GM21447 (cell line): Measurements from ENCODE around the gene MEI1.
"Not testable (repeated sequence)": the region's sequence is repeated elsewhere in the genome, so short reads cannot be mapped to it uniquely, and the experiment has no call there.

Experiments used
- ATAC-seq: cut with Tn5 transposase; IDR thresholded peaks from one replicate; pipeline ENCODE4 v1.9.1; 2021; ENCODE audit not compliant: unreplicated experiment

Gene MEI1

DNA sequence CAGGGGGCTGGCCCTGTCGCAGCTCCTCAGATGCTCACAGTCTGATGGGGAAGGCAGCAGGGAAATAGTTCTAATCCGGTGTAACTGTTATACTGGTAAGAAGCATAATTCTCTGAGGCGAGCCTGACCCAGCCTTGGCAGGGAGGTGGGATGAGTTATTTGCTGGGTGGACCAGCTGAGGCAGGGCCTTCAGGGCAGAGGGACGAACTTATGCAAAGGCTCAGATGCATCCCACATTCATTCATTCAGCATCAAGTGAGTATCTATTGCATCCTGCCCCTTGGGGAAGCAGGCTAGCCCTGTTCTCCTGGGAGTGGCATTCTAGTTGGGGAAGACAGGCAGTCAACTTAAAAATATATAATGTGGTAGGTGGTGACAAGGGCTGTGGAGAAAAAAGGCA, 120.0 kb downstream of the MEI1 start:
- no peak for ATAC-seq

DNA sequence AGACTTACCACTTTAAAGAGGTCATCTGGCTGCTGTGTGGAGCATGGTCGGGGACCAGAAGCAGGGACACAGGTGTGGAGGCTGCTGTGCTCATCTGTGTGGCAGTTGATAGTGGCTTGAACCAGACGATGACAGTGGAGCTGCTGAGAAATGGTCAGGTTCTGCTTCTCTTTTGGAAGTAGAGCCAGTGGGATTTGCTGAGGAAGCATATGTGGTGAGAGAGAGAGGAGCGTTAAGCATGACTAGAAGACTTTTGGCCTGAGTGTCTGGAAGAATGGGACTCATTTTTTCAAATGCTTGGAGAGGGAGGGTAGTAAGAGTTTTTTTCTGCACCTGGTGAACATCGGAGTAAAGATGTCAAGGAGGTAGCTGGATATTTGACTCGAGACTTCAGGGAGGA, 121.1 kb downstream of the MEI1 start:
- no peak for ATAC-seq

DNA sequence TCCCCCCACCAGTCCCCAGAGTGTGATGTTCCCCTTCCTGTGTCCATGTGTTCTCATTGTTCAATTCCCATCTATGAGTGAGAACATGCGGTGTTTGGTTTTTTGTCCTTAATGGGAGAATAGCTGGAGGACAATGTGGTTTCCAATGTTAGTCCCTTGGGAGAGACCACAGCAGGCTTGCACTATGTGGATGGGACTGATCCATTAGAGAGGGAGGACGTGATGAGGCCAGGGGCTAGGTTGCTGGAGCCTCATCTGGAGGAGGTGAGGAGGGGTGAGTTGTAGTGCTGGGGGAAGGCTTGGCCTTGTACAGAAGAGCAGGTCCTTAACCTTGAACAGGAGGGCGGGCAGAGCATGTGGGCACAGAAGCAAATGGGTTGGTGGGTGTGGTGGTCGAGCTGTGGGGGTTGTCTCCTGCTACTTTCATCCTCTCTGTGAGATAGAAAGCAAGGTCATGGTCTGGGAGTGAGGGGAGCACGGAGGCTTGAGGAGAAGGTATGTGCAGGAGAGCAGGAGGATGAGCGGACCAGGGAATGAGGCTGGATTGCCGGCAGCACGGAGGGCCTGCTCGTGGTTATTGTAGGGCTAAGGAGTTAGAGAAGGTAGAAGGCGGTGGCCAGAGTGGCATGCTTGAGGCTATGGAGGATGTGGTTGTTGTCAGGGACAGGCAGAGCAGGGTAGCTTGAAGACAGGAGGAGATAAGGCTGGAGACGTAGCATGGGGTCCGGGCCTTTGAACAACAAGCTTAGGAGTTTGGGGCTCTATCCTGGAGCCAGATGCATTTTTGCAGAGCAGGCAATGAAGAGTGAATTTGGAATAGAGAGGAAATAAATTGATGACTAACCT, 122.4 kb downstream of the MEI1 start:
- no peak for ATAC-seq

DNA sequence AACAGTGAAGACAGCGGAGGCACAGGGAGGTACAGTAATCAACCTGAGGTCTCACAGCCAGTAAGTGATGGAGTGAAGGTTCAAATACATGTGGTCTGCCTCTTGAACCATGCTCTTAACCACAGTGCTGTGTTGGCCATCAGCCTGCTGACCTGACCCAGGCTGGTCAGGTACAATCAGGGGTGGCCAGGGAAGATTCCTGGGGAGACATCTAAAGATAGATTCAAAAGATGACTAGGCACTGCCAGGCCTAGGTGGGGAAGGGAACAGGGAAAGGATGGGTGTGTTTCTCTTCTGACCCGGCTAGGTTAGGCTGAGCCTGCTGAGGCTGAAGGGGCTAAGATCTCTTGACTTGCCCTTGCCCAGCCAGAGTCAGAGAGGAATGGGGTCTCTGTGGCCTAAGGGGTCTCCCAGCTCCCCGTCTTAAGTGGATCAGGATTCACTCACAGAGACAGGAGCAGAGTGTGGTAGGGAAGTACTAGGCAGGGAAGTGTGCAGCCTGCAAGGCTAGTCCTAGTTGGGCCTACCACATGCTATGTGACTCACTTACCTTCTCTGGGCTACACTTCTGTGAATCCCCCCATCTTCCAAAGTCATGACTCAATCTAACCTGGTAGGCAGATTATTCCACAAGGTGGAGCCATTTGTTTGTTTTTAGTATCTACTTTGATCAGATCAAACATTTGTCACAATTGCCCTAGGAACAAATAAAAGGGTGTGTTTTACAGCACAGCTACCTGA, 123.2 kb downstream of the MEI1 start:
- ATAC-seq: no peak

DNA sequence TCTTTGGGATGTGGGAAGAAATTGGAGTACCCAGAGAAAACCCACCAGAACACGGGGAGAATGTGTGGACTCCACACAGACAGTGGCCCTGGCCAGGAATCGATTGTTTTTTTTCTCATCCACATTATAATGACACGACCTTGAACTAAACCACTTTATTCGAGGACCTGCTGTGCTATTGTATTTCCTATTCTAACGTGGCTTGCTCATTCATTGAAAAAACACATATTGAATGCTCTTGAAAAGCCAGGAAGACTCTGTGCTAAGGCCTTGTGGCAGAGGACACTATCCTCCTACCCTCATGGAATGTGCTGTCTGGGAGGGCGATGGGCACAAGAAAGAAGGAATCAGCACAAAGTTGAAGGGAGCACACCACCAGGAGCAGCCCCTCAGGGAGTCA, 124.5 kb downstream of the MEI1 start:
- no peak for ATAC-seq

DNA sequence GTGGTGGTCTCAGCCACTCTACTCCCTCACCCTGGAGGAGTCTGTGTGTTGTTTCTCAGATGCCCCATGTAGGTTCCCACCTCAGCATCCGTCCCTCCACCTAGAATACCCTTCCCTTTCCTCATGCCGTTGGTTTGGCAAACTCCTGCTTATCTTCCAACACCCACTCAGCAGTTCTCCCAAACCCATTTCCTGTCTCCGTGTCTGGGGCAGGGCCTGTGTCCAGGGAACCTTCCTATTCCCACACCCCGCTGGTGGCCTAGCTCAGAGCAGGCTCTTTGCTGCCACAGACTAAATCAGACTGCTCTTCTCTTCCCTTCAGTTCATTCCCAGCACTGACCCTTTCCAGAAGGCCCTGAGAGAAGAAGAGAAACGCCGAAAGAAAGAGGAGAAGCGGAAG, 126.1 kb downstream of the MEI1 start:
- ATAC-seq: no peak

DNA sequence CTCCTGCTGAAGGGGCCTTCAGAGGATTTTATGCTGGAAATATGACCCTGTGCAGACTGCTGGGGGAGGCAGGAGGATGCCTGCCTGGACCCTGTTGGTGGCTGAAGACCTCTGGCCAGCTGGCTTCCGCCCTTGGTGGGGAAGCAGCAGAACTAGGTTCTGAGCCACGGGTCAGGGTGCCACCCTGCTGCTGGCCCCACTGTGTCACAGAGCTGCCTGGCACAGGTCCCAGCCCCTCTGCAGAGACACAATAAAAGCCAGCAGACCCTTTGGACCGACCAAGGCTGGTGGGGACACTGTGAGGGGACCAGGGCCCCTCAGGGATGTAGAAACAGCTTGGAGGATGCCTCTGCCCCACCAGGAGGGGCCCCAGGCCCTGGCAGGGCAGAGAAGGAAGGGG, 126.7 kb downstream of the MEI1 start:
- ATAC-seq: no peak

DNA sequence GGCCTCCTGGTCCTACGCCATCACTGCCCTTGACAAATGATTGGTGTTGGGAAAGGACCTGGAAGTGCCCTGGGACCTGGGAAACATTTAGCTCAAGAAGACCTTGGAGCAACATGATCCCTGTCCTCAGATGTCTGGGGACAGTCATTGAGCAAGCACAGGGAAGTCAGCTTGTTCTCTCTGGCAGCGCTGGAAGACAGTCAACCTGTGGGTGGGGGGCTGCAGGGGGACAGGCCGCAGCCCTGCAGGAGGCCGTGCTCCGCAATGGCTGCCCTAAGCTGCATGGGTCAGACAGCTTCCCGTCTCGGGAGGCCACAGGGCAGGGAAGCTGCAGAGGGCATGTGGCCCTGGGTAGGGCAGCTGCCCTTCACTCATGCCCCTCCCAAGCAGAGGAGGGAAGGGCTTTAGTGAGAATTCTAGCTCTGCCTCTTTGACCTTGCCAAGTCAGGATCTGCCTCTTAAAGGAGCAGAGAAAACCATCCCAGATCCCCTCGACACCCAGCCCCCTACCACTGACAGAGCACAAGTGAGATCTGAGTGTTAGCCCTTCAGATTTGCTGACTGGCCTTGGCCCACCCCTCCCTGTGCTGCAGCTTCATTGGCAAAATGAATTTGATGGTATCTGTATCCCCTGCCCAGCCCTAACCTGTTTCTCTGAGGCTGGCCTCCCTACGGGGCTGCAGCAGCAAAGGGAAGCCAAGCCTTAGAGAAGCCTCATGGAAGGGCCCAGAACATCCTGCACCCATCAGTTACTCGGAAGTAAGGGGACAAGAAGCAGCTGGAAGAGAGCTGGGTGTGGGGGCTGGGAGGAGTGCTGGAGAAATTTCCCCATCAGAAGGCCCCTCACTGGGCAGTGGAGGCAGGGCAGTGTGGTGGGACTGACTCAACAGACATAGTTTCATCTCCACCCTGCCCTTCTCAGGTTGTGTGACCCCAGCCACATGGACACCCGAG, 127.4 kb downstream of the MEI1 start:
- no peak for ATAC-seq

DNA sequence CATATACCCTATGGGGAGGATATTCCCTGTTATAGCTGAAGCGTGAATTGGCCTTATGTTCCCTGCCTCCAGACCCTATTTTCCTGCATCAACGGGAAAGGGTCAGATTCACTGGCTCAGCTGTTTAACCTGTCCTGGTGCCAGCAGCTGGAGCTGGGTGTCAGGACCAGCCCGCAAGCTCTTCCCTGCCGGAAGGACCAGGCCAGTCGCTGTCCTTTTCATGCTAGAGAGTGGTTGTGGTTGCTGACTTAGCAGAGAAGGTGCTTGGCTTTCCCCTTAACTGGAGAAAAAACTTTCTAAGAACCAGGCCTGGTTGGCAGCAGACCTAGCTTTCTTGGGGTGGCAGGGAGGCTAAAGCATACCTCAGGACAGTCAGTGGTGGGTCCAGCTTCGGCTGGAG, 128.4 kb downstream of the MEI1 start:
- no peak for ATAC-seq

DNA sequence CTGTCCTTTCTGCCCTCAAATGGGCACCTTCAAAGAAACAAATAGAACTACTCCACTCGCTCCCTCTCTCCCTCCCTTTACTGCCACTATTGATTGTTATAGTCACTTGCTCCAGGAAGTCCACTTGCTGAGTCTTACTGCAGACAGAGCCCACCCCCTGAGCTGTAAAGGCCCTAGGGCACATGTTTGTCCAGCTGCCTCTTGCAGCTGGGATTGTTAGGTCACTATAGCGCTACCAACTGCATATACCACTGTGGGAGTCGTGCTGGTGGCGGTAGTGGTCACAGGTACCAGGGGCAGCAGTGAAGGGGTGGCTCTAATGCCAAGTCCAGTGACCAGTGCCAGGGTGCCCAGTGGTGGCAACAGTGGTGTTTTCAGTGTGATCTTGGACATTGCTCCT, 129.2 kb downstream of the MEI1 start:
- ATAC-seq: no peak

DNA sequence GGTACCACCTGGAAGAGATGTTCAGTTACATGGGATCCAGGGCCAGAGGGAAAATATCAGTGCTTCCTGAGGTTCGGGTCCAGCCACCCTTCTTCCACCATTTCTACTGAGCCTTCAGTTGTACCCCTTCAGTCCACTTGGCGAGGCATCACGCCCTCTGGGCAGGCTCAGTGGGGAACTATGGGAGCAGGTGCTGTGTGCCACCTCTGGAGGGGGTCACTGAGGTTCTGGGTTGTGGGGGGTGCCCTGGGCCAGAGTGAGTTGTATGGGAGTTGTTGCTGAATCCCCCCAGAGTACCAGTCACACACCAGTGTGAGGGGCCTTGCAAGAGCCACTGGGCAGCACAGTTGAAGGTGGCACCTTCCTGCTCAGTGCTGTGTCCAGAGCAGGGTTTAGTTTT, 130.9 kb downstream of the MEI1 start:
- ATAC-seq: no peak

DNA sequence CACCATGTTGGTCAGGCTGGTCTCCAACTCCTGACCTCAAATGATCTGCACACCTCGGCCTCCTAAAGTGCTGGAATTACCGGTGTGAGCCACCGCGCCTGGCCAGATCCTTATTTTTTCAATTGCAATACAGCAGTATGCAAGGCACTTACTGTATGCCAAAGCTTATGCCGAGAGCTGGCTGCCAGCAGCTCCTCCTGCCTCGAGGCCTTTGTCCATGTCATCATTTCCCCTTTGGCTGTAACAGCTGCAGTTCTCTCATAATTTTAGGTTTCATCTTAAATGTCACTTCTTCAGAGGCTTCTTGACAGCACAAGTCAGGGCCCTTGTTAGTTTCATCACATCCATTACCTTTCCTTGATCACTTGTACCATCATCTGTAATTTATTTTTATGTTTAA, 132.1 kb downstream of the MEI1 start:
- ATAC-seq: no peak

DNA sequence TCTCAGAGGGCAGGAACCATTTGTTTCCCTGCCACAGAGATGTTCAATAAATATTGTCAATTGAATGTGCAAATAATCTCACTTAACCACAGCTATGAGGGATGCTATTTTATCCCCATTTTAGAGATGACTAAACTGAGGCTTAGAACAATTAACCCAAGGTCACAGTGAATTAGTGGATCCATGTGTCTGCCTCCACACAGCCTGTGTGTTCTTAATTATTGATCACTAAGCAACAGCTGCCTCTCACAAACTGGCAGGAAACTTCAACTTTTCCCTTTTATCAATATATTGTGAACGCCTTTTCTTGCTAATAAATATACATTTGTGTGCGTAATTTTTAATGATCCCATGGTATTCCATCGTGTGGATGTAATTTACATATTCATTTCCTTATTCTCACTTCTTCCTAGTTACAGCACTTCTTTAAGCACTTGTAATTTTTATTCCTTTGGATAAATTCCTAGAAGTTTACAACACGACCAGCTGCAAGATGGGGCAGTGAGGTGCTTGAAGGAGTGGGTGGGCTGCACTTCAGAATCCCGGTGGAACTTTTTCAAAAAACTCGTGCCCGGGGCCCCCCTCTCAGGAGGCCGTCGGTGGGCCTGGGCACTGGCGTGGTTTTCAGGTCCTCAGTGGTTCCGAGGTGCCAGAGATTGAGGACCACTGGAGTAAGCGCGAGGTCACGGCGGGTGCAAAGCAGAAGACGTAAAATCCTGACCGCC, 132.7 kb downstream of the MEI1 start:
- no peak for ATAC-seq

DNA sequence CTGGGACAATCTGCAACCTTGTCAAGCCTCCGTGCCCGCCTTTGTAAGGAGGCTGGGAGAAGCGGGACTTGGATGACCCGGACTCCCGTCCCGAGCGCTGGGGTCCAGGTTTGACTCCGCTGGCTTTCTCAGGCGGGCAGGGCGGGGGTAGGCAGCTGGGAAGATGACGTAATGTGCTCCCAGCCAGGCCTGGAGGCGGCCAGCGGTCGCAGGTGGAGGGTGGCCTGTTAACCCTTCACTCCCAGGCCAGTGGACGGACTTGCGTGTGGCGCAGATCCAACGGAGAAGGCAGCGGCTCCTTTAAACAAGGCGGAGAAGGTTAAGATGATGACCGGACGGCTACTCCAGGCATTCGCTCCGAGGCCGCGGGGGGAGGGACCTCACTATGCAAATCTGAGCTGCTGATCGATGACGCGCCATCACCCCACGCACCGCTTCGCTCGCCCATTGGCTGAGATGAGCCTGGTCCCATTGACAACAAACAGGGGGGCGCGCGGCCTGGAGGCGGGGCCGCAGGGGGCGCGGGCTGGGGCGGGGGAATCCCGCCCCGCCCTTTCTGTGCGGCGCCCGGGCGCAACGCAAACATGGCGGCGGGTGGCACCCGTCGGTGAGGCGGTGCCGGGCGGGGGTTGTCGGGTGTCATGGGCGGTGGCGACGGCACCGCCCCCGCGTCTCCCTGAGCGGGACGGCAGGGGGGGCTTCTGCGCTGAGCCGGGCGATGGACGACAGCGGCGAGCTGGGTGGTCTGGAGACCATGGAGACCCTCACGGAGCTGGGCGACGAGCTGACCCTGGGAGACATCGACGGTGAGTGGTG, 133.5 kb downstream of the MEI1 start, which contains the start of gene SREBF2:
Gene SREBF2 (plus strand): TSS at position 553 of the 816 bp plus-strand sequence. CDS start 166 bp downstream, at position 719.
- ATAC-seq: peak; percentile 87

DNA sequence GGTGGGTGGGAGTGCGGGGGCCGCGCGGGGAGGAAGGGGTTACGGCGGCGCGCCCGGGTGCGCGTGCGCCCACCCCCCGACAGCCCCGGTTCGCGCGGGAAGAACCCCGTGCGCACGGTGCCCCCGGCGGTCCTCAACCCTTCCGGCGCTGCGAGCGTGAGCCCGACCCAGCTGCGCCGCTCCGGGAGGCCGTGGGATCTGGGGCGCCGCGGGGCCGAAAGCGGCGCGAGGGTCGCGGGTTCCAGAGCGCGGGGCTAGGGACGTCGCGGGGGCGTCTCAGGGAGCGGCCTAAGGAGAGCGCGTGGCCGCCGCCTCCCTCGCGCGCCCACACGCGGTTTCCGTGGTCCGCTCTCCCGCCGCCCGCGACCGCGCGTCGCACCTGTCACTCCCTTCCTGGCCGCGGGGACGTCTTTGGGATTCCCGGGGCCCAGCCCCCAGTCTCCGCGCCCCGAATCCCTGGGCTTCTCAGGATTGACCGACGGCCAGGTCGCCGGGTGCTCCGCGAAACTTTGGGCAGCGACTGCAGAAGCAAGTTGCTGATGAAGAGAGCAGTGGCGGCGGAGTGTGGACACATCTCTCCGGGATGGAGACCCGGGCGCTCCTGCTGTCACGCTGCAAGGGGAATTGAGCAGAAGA, 134.2 kb downstream of the MEI1 start:
- no peak for ATAC-seq

DNA sequence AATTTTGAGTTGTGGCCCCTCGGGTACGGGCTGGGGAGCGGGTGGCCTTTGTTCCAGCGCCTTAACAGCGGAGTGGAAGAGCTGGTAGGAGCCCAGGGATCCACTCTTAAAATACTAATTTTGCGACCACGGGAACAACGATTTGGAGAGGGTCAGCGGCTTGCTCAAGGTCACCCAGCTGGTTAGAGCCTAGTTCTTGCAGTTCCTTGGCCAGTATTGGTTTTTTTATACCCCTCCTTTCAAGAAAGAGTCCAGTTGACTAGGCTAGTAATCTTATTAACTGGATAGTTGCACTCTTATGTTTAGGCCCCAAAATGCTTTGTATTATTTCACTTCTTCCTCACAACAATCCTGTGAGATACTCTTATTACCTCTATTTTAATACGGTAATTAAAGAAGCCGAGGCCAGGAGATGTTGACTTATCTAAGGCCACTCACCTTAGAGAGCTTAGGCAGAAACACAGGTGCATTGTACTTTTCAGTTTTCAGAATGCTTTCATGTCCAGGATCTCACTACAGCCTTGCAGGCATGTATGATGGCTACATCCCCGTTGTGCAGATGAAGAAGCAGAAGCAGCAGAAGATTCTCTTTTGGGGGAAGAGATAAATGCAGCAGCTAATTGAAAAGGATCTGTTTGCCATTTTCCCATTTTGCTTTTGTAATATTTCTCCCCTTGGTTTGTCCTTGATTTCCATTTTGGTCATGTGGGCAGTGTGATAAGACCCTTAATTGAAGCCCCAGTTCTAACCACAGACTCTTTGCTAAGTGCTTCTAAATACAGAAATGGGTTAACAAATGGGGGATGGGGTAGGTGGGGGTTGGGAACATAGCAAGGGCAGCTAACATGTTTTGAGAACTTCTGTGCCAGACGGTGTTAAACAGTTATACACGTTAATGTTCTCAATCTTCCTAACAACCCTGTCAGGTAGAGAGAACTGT, 135.0 kb downstream of the MEI1 start:
- ATAC-seq: no peak

DNA sequence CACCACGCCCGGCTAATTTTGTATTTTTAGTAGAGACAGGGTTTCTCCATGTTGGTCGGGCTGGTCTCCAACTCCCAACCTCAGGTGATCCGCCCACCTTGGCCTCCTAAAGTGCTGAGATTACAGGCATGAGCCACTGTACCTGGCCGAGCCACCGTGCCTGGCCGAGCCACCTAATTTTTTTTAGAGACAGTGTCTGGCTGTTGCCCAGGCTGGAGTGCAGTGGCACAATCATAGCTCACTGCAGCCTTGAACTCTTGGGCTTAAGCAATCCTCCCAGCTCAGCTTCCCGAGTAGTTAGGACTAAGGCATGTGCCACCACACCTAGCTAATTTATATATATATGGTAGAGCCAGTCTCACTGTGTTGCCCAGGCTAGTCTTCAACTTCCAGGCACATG, 136.2 kb downstream of the MEI1 start:
- not testable (repeated sequence) for ATAC-seq

DNA sequence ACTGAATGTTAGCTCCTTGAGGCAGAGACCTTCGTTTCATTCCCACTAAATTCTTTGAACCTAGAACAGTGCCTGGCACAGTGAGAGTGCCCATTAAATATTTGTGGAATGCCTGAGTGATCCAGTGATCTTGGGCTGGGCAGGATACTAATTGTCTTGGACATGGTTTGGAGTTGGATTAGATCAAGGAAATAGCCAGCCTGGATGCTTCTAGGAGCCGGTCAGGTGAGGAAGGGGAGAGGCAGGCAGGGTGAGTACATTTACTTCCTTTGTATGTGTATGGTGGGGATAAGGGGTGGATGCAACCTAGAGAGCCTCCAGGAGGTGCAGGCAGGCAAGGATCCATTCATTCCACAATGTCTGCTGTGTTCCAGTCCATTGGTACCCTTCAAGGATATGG, 137.2 kb downstream of the MEI1 start:
- ATAC-seq: no peak
